Measurements from ENCODE around the gene DSCAML1.

DSCAML1 gene

GRCh38 chr11:117796872-117797529 is at the start of gene DSCAML1:
Gene DSCAML1, minus strand, starts transcription at chr11:117797216. Its CDS starts 137 bp downstream, at chr11:117797079.
- no peak for DNase-seq

- peak; percentile 82 for DNase-seq
These were observed 46.9 kb upstream of the DSCAML1 start for GRCh38 chr11:117843666-117844484.

DNA sequence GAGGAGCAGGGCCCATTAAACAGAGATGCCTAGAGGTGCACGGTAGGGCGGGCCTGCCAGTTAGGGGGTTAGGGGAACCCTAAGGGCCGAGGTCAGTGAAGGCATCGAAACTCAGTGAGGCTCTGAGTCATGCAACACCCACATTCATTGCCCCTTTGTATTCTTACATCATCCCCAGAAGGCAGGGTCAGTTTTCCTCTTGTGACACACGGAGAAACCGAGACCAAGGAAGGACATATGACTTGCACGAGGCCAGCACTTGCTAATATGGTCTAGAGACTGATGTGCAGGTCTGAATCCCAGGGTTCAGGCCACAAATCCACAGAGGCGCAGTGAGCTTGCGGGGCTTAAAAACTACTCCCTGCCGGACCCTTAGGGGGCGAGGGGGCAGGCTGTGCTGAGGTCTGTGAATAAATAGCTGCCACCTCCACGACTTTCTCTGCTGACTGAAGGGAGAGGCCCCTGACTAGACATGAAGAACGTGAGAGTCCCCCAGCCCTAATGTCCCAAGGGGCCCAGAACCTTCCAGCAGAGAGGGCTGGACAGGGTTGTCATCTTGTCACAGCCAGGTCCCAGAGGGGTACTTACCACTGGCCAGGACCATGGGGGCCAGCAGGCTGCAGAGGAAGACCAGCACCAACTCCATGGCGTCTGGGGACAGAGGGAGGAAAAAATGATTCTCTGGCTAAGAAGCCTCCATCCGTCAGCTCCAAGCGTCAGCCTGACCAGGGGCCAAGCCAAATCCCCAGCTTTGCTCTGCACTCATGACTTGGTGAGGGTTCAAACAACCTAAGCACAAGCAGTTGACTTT is 45.3 kb upstream of the DSCAML1 start:
- DNase-seq: no peak

DNA sequence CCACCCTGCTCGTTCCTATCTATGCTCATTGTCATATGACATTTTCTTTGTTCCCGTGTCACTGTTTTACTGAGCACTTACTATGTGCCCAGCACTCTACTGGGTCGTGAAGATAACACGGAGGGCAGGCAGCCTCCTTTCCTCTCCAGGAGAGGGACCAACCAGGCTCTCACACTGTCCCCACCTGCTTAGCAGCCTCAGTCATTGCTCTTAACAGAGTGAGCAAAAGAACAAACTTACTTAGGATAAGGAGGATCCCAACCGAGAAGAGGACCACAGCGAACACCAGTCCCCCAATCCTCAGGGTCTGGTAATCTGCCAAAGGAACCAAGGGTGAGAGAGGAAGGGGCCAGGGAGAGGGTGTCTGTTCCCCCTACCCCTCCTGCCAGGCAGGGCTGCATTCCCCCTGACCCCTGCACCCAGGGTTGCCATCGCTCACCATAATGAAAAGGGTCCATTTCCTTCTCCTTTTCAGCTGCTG is 44.6 kb upstream of the DSCAML1 start:
- DNase-seq: no peak

GRCh38 chr11:117840881-117841550 is 44.0 kb upstream of the DSCAML1 start:
- DNase-seq: no peak

DNA sequence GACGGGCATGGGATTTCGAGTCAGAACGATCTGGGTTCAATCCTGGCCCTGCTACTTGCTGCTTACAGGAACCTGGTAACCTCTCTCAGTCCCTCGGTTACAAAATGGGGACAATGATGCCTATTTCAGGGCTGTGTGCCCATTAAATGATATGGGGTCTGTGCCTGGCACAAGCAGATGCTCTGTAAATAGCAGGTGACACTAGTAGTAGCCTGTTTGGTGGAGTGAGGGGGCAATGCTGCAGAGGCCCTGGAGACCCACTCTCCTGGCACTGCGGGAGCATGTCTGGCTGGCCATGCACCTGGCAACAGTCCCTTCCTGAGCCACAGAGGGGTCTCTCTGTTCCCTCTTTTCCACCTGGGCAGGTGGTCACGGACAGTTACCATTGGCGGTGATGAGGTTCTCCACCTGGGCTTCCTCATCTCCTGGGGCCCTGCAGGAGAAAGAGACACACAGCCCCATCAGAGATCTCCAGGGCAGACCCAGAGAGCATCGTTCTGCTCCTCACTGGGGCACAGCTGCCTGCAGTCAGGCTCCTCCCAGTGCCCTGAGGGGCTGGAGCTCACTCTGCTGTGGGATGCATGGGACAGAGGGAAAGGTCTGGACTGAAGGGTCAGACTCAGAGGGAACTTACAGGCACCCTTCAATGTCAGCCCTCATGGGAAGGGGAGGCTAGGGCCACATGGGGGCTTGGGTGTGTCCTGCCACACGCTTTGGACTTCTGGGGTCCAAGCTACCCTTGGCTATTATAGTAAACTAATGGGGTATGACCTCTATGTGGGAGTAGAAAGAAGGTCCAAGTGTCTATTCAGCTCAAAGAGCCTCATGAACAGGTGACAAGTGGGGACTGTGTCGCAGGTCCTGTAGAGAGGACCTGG is 43.2 kb upstream of the DSCAML1 start:
- DNase-seq: no peak

DNA sequence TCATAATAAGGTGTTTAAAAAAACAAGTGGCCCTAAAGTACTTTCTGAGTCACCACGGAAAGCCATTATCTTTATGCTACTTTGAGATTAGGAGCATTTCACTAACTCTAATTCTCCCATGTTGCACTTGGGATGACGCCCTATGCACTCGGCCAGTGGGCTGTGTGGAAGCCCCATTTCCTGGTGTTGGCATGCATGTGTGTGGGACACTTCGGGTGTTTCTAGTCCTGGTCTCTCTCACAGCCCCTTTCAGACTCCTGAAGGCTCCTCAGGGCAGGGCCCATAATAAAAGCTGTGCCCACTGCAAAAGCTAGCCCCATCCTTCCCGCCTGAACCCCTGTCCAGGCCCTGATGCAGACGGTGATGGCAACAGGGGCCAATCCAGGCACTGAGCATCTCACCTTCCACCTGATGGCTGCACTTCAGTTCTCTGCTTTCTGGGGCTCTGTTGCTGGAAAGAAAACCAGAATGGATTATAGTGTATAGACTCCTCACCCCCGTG is 42.4 kb upstream of the DSCAML1 start:
- DNase-seq: no peak

DNA sequence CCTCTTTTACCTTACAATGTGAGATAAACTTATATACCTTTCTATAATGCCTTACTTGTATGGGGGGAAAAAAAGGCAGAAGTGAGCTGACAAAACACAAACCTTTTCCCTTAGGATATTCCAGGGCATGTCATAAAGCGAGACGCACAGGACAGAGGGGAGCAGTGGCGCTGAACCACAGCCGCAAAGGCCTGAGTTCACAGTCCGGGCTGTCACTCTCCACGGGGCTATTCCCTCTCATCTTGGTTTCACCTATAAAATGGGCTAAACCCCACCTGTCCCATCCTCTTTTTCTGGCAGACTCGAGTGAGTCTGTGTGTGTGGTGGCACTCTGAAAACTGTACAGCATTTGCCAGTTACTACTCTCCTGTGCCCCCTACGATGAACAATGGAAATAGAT is 41.9 kb upstream of the DSCAML1 start:
- no peak for DNase-seq

DNA sequence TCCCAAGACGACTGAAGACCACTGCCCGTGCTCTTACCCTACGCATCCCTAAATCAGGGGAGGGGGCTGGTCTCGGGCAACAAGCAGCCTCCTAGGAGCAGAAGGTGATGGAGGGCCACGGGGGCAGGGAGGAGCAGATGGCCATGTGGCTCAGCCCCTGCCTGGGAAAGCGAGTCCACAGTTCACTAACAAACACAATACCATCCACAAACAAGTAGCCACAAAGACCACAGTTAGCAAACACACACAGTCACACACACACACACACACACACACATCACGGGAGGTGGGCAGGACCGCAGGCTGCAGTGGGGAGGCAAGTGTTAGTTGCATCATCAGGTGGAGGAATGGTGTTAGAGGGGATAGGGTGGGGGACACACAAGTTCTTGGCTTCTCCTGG is 40.8 kb upstream of the DSCAML1 start:
- no peak for DNase-seq

DNA sequence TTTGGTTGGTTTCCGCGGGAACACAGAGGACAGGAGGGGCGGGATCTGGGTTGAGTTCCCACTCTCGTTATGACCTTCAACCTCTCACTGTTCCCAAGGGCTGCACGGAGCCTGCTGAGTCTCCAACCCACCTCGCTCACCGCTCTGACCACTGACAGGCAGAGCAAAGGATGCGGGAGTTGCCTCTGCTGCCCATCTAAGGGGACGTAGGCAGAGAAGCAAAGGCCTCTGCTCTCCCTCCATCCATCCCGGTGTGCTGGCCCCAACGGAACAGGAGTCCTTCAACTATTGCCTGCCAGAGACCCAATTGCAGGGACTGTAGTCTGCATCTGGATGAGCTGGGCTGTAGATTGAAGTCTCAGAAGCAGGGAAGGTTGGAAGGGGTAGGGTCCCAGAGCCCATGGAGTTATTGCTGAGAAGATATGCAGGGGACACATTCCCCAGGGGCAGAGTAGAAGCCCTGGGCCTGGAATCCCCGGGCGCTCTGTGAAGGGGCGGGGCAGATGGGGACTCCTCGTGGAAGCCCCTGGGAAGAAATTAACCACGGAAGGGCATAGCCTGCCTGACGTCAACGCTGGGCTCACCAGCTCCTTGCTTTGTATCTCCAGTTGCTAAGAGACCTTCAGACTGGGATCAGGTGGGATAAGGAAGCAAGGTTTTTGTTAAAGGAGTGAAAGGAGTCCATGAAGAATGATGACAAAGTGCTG is 40.2 kb upstream of the DSCAML1 start:
- no peak for DNase-seq

DNA sequence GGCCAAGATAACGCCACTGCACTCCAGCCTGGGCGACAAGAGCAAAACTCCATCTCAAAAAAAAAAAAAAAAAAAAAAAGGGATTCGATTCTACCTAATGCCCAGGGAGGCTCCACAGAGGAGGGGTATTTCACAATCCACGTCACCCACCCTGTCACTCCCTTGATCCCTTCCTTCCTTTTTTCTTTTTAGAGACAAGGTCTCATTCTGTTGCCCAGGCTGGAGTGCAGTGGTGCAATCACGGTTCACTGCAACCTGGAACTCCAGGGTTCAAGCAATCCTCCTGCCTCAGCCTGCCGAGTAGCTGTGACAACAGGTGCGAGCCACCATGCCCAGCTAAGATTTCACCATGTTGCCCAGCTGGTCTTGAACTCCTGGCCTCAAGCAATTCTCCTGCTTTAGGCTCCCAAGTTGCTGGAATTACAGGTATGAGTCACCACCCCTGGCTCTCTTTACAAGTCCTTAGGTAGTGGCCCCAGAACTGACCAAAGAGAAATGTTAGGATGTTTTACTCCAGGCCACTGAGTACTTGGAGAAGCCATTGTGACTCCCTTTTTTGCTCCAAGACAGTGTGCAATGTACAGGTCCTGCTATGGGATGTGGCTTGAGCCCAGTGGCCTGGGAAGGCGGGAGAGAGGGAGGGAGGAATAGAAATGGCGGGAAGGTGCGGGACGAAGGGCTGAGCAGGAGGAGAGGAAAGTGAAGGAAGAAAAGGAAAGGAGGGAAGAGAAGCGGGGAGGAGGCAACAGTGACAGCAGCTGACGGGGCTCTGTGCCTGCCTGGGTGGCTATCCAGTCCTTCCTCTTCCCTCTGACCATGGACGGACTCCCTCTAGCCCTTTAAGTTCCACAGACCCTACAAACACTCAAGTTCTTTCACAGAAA is 39.3 kb upstream of the DSCAML1 start:
- DNase-seq: no peak

GRCh38 chr11:117835576-117835975 is 38.6 kb upstream of the DSCAML1 start:
- DNase-seq: no peak

GRCh38 chr11:117834838-117835443 is 37.9 kb upstream of the DSCAML1 start:
- no peak for DNase-seq

GRCh38 chr11:117834068-117834810 is 37.2 kb upstream of the DSCAML1 start:
- DNase-seq: no peak

DNA sequence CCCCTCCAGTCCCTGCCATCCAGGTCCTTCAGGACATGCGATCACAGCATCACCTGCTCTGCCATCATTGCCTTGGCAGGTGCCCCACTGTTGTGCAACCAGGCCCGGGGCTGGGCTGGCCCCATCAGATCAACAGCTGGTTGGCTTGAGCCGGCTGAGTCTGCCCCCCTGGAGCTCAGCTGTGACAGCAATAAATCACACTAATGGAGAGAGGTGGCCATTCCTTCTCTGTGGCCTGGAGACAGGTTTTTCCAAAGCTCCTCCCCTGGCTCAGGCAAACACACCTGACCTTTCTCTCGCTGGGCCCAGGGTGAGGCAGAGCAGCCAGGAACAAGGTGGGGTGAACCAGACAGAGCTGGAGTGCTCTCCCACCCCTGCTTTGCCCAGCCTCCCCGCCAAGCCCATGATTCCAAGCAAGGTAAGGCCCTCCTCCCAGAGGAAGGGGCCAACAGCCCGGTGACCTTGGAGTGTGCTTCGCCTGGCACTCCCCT is 36.4 kb upstream of the DSCAML1 start:
- no peak for DNase-seq

- DNase-seq: no peak
These were observed 35.5 kb upstream of the DSCAML1 start for GRCh38 chr11:117832511-117832910.

- DNase-seq: no peak
These were observed 34.8 kb upstream of the DSCAML1 start for GRCh38 chr11:117831661-117832415.

Data from left hindlimb (tissue), 1 donor.